Suprapubic skin (tissue), 4 donors: ENCODE results near the gene SLC16A13. TPM values are rescaled to one million over a fixed set of nuclear protein-coding genes. Genes with fewer than 3 reads are reported as not detected.
"Not testable (repeated sequence)": the region's sequence is repeated elsewhere in the genome, so short reads cannot be mapped to it uniquely, and the experiment has no call there.

Experiments used
- DNase-seq, 2 donors: peaks; one replicate each; pipeline ENCODE4 v3.0.0-alpha.2; 2019; ENCODE audit warnings: low spot score in 2 of 2
- H3K27ac ChIP-seq: fragments of 200-600 bp; sonication (generic); one replicate; pipeline ENCODE4 v1.5.1; 2019
- H3K27me3 ChIP-seq: fragments of 200-600 bp; sonication (generic); one replicate; pipeline ENCODE4 v1.5.1; 2019
- H3K36me3 ChIP-seq: fragments of 200-600 bp; sonication (generic); one replicate; pipeline ENCODE4 v1.5.1; 2019
- H3K4me1 ChIP-seq: fragments of 200-600 bp; sonication (generic); one replicate; pipeline ENCODE4 v1.5.1; 2019
- H3K4me3 ChIP-seq: fragments of 200-600 bp; sonication (generic); one replicate; pipeline ENCODE4 v1.5.1; 2019; ENCODE audit warnings: mild to moderate bottlenecking
- H3K9me3 ChIP-seq: fragments of 200-600 bp; sonication (generic); one replicate; pipeline ENCODE4 v1.5.1; 2019
- EP300 ChIP-seq: sonication (generic); formaldehyde crosslinking; IDR thresholded peaks from one replicate; pipeline ENCODE4 v1.6.1; 2017; ENCODE audit warnings: antibody characterized with exemption
- POLR2A ChIP-seq, 2 donors: fragments of 450-650 bp; IDR thresholded peaks; one replicate each; pipeline ENCODE4 v1.6.1; 2017; ENCODE audit warnings: antibody characterized with exemption in 2 of 2, mild to moderate bottlenecking in 2 of 2, moderate library complexity in 2 of 2
- POLR2AphosphoS5 ChIP-seq, 3 donors: sonication (generic); formaldehyde crosslinking; IDR thresholded peaks; one replicate each; pipeline ENCODE4 v1.6.1; 2017; ENCODE audit warnings: antibody characterized with exemption in 3 of 3
- WGBS: methylation state at CpG from one replicate; pipeline ENCODE4 v1.1.5; 2018; 5-methylcytosine and 5-hydroxymethylcytosine counted together
- total RNA-seq, 4 donors: library from RNA; depleted of rRNA; stranded (reverse); fragments of >200 nt; gene quantifications; one replicate each; pipeline ENCODE4 v1.1.0, GENCODE V29; 2016
- TF ChIP-seq, protein P1 (sequence below), 2 donors: fragments of 200-600 bp in 1 of 2; fragments of 450-650 bp in 1 of 2; sonication (generic) in 1 of 2; IDR thresholded peaks; one replicate each; pipeline ENCODE4 v1.5.1; 2016 to 2019; ENCODE audit warnings: antibody characterized with exemption in 2 of 2, mild to moderate bottlenecking in 1 of 2, moderate library complexity in 1 of 2

Gene SLC16A13
- 1 to 10 TPM; 1.5 to 4.9 (median 3.7) TPM for total RNA-seq

- no peaks in the 10 kb centered on the region for H3K27me3 ChIP-seq
- H3K36me3 ChIP-seq, result no peaks in the 10 kb centered on the region
- peak within 1 kb of the TSS; percentile 83 for H3K27ac ChIP-seq
- TF ChIP-seq, protein P1, sequence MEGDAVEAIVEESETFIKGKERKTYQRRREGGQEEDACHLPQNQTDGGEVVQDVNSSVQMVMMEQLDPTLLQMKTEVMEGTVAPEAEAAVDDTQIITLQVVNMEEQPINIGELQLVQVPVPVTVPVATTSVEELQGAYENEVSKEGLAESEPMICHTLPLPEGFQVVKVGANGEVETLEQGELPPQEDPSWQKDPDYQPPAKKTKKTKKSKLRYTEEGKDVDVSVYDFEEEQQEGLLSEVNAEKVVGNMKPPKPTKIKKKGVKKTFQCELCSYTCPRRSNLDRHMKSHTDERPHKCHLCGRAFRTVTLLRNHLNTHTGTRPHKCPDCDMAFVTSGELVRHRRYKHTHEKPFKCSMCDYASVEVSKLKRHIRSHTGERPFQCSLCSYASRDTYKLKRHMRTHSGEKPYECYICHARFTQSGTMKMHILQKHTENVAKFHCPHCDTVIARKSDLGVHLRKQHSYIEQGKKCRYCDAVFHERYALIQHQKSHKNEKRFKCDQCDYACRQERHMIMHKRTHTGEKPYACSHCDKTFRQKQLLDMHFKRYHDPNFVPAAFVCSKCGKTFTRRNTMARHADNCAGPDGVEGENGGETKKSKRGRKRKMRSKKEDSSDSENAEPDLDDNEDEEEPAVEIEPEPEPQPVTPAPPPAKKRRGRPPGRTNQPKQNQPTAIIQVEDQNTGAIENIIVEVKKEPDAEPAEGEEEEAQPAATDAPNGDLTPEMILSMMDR (IDR thresholded peaks at IDR 0.05), result no peak
- TF ChIP-seq POLR2A (IDR thresholded peaks at IDR 0.05) (peak in 1 of 2 donors; percentile 9), POLR2AphosphoS5 (IDR thresholded peaks at IDR 0.05) (no peak), EP300 (no peak)
- DNase-seq, result peak; percentile 97 to 98
- H3K4me1 ChIP-seq, result peaks cover 16% of the 10 kb centered on the region
- H3K4me3 ChIP-seq, result peak within 1 kb of the TSS; percentile 68
- WGBS, result 0% methylated on average over 42 of the region's 52 CpGs
- no peaks in the 10 kb centered on the region for H3K9me3 ChIP-seq
Measured at GRCh38 chr17:7035591-7036368, at the start of gene SLC16A13. SLC16A13 (plus strand) TSS chr17:7036015; CDS start chr17:7036383, 368 bp downstream.

DNA sequence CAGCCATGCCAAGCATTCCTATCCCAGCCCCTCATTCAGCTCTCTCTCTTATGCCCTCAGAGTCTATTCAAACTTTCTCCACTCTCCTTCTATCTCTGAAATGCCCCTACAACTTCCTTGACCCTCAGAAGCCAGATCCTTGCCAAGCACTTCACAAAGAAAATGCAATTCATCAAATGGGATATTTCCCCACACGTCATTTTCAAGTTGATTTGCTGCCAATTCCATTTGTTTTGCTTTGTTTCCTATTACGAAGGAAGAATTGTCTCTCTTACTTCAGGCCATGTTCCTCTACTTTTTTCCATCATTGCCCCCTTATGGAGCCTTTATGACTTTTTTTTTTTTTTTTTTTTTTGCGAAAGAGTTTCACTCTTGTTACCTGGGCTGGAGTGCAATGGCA lies 49.1 kb upstream of the SLC16A13 start:
- Histone ChIP-seq H3K36me3 (no peaks in the 10 kb centered on the region), H3K27ac (no peak overlapping the region), H3K4me1 (no peaks in the 10 kb centered on the region), H3K9me3 (no peaks in the 10 kb centered on the region), H3K4me3 (no peak overlapping the region), H3K27me3 (no peaks in the 10 kb centered on the region)
- TF ChIP-seq POLR2AphosphoS5 (IDR thresholded peaks at IDR 0.05), result no peak
- TF ChIP-seq, protein P1 (IDR thresholded peaks at IDR 0.05), result no peak
- no peak for TF ChIP-seq POLR2A (IDR thresholded peaks at IDR 0.05)
- TF ChIP-seq EP300, result no peak
- WGBS, result 59% methylated on average over 3 of the region's 3 CpGs
- DNase-seq, result no peak

DNA sequence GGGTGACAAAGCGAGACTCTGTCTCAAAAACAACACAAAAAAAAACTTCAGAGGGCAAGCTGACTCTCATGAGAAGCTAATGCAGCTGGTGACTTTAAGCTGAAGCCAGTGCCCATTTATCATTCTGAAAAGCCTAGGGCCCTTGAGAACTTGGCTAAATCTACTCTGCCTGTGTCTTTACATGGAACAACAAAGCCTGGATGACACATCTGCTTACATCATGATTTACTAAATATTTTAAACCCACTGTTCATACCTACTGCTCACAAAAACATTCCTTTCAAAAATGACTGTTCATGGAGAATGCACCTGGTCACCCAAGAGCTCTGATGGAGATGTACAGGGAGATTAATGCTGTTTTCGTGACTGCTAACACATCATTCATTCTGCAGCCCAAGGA lies 46.0 kb upstream of the SLC16A13 start:
- Histone ChIP-seq H3K4me3 (no peak overlapping the region), H3K9me3 (no peaks in the 10 kb centered on the region), H3K36me3 (no peaks in the 10 kb centered on the region), H3K4me1 (no peaks in the 10 kb centered on the region), H3K27ac (no peak overlapping the region), H3K27me3 (no peaks in the 10 kb centered on the region)
- 90% methylated on average over 2 of the region's 2 CpGs for WGBS
- no peak for DNase-seq
- TF ChIP-seq, protein P1 (IDR thresholded peaks at IDR 0.05), result no peak
- TF ChIP-seq POLR2A (IDR thresholded peaks at IDR 0.05), result no peak
- no peak for TF ChIP-seq POLR2AphosphoS5 (IDR thresholded peaks at IDR 0.05)
- no peak for TF ChIP-seq EP300

DNA sequence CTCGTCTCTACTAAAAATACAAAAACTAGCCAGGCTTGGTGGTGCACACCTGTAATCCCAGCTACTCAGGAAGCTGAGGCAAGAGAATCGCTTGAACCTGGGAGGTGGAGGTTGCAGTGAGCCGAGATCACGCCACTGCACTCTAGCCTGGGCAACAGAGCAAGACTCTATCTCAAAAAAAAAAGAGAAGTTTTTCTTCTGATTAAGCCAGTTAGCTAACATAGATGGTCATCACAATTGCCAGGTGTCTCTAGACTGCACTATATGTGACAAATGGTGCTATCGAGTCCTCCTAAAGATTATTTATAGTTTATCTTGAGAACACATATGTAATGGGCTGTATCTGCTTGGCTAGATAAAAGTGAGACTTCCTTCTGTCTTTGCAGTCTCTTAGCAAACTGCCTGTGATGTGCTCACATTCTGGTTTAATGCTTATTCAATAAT lies 42.2 kb upstream of the SLC16A13 start:
- H3K4me1 ChIP-seq, result peaks cover 16% of the 10 kb centered on the region
- not testable (repeated sequence) for DNase-seq, H3K27ac ChIP-seq, H3K4me3 ChIP-seq, H3K9me3 ChIP-seq, H3K36me3 ChIP-seq, H3K27me3 ChIP-seq
- WGBS, result 74% methylated on average over 5 of the region's 5 CpGs

DNA sequence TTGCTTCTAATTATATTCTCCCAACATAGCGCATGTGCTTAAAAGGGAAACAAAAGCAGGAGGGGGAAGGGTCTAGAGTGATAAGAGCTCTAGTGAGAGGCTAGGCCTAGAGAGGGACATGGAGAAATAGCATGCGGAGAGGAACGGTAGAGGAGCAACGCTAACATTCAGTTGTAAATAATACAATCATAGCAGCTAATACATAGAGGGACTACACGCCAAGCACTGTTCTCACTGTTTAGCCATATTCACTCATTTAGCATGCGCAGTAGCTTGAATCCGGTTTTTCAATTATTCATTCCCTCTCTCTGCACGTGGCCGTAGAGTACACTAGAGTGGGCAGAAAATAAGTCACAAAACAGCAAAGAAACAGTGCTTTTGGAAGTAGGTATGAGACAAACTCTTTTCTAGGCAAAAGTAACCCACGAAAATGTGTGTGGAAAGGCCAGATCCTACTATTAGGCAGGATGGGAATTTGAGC lies 41.7 kb upstream of the SLC16A13 start:
- Histone ChIP-seq H3K4me1 (peaks cover 16% of the 10 kb centered on the region), H3K9me3 (no peaks in the 10 kb centered on the region), H3K27ac (no peak overlapping the region), H3K27me3 (no peaks in the 10 kb centered on the region), H3K4me3 (no peak overlapping the region), H3K36me3 (peaks cover 6% of the 10 kb centered on the region)
- WGBS, result 86% methylated on average over 10 of the region's 10 CpGs
- no peak for TF ChIP-seq EP300
- no peak for TF ChIP-seq POLR2A (IDR thresholded peaks at IDR 0.05)
- TF ChIP-seq, protein P1 (IDR thresholded peaks at IDR 0.05), result no peak
- no peak for TF ChIP-seq POLR2AphosphoS5 (IDR thresholded peaks at IDR 0.05)
- DNase-seq, result no peak
